Endothelial cell of umbilical vein (primary cell): ENCODE data around the gene MCM7. TPM values are rescaled to one million over a fixed set of nuclear protein-coding genes. Genes with fewer than 3 reads are reported as not detected.

ENCODE experiments used
- BruUV-seq: library from RNA; stranded (reverse); fragments of 400-500 nt; replicated peaks from 2 replicates; lab custom pipeline; 2021; lab: Mats Ljungman, UMichigan
- CTCF ChIA-PET: fragments of 300-600, 350-600 bp; sonication (Branson Sonifier 250); formaldehyde crosslinking; loops from one replicate; lab custom pipeline; 2021; ENCODE audit warnings: antibody characterized with exemption, inconsistent platforms; lab: Charles Lee
- POLR2A ChIA-PET: fragments of 300-600, 350-600 bp; sonication (Branson Sonifier 250); formaldehyde crosslinking; loops from one replicate; lab custom pipeline; 2021; ENCODE audit warnings: antibody characterized with exemption, inconsistent platforms; lab: Charles Lee
- DNase-seq: peaks from one replicate; pipeline ENCODE4 v3.0.0-alpha.2; 2011; ENCODE audit warnings: low read depth, low spot score
- FAIRE-seq: peaks from 2 replicates; lab custom pipeline; 2011; peaks lifted over from hg19 to GRCh38; lab: Jason Lieb, UNC
- H2AFZ ChIP-seq: 2 replicates; pipeline ENCODE4 v1.6.0; 2012; ENCODE audit warnings: low read depth, low read length, control low read depth, inconsistent platforms
- H3K27ac ChIP-seq: 2 replicates; pipeline ENCODE4 v1.5.1; 2011; ENCODE audit warnings: low read depth, mild to moderate bottlenecking, control low read depth, low read length, moderate library complexity; ENCODE audit not compliant: insufficient read depth
- H3K27me3 ChIP-seq, 2 experiments: 2 replicates each; pipeline versions ENCODE4 v1.6.0 to v1.6.1; 2011; ENCODE audit warnings: low read length in 2 of 2, mixed read lengths in 1 of 2; ENCODE audit not compliant: control insufficient read depth in 2 of 2, insufficient read depth in 2 of 2
- H3K36me3 ChIP-seq, 2 experiments: 2 replicates in 1 of 2; 3 replicates in 1 of 2; pipeline ENCODE4 v1.5.1; 2011; ENCODE audit warnings: low read length in 2 of 2, mild to moderate bottlenecking in 1 of 2, moderate library complexity in 1 of 2; ENCODE audit not compliant: control insufficient read depth in 2 of 2, insufficient read depth in 2 of 2; ENCODE audit errors: extremely low read depth in 1 of 2
- H3K4me1 ChIP-seq: 3 replicates; pipeline ENCODE4 v1.5.1; 2011; ENCODE audit warnings: mild to moderate bottlenecking, low read length; ENCODE audit not compliant: control insufficient read depth, insufficient read depth; ENCODE audit errors: extremely low read depth
- H3K4me2 ChIP-seq: 2 replicates; pipeline ENCODE4 v1.6.1; 2011; ENCODE audit warnings: low read length, control low read depth, mixed read lengths; ENCODE audit not compliant: insufficient read depth
- H3K4me3 ChIP-seq, 3 experiments: fragments of 200-600 bp in 1 of 3; sonication (generic), shearing (Covaris generic) in 1 of 3; replicated peaks in 1 of 3; 2 replicates each; pipeline ENCODE4 v1.5.1; 2011 to 2016; ENCODE audit warnings: control low read depth in 3 of 3, low read length in 3 of 3, mild to moderate bottlenecking in 2 of 3, inconsistent platforms in 1 of 3, low read depth in 1 of 3, moderate library complexity in 1 of 3; ENCODE audit not compliant: insufficient read depth in 1 of 3
- H3K79me2 ChIP-seq: 2 replicates; pipeline ENCODE4 v1.6.0; 2012; ENCODE audit warnings: low read length, inconsistent platforms; ENCODE audit not compliant: control insufficient read depth, insufficient read depth
- H3K9ac ChIP-seq: replicated peaks from 2 replicates; pipeline ENCODE3; 2011; ENCODE audit warnings: low read length, control low read depth; ENCODE audit not compliant: insufficient read depth; ENCODE audit errors: extremely low read depth
- H3K9me1 ChIP-seq: replicated peaks from 3 replicates; pipeline ENCODE4 v1.6.0; 2011; ENCODE audit warnings: mild to moderate bottlenecking, low read length; ENCODE audit not compliant: control insufficient read depth, insufficient read depth; ENCODE audit errors: extremely low read depth
- H3K9me3 ChIP-seq: replicated peaks from 2 replicates; pipeline ENCODE4 v1.5.1; 2012; ENCODE audit warnings: low read length, inconsistent platforms; ENCODE audit not compliant: control insufficient read depth, insufficient read depth
- H4K20me1 ChIP-seq: replicated peaks from 2 replicates; pipeline ENCODE3; 2011; ENCODE audit warnings: mild to moderate bottlenecking, low read length; ENCODE audit not compliant: control insufficient read depth, insufficient read depth; ENCODE audit errors: extremely low read depth
- CTCF ChIP-seq, 2 donors: IDR thresholded peaks; 1 replicate in 1 of 2; 2 replicates in 1 of 2; pipeline ENCODE4 v1.5.1; 2011; ENCODE audit warnings: low read length in 2 of 2, mild to moderate bottlenecking in 2 of 2, moderate library complexity in 2 of 2, control low read depth in 1 of 2, inconsistent platforms in 1 of 2, low read depth in 1 of 2; ENCODE audit not compliant: insufficient read depth in 1 of 2; ENCODE audit errors: extremely low read depth in 1 of 2
- FOS ChIP-seq: IDR thresholded peaks from 2 replicates; pipeline ENCODE4 v1.6.1; 2011; ENCODE audit warnings: mild to moderate bottlenecking, low read length, moderate library complexity, borderline replicate concordance; ENCODE audit not compliant: insufficient read depth
- POLR2A ChIP-seq: IDR thresholded peaks from 2 replicates; pipeline ENCODE4 v1.6.1; 2012; ENCODE audit warnings: low read depth, mild to moderate bottlenecking, control low read depth, low read length
- POLR2AphosphoS5 ChIP-seq: IDR thresholded peaks from 2 replicates; pipeline ENCODE4 v1.6.1; 2012; ENCODE audit warnings: low read depth, mild to moderate bottlenecking, control low read depth, low read length, moderate library complexity; ENCODE audit not compliant: insufficient read depth
- dilution Hi-C: fragments of 300-500 bp; cut with MboI; formaldehyde crosslinking; loops from one replicate; pipeline ENCODE4 v1.15.0; 2019; ENCODE audit warnings: low sequenced_read_pairs; ENCODE audit not compliant: extremely low pct_ligation_motif_present
- intact Hi-C: fragments of 100-400 bp; cut with micrococcal nuclease; formaldehyde crosslinking; loops from one replicate; pipeline ENCODE4 v1.10.0; 2022
- polyA plus RNA-seq, 4 experiments: library from polyadenylated mRNA; depleted of rRNA in 3 of 4; stranded (reverse) in 3 of 4; unstranded in 1 of 4; fragments of >200 nt; gene quantifications; 2 replicates each; pipeline versions ENCODE4 v1.2.1 to v1.2.3, GENCODE V29; 2011 to 2012; ENCODE audit warnings: missing spikeins in 1 of 4
- total RNA-seq: library from RNA; stranded (reverse); gene quantifications from 2 replicates; pipeline ENCODE4 v1.2.3, GENCODE V29; 2021
- TF ChIP-seq, protein P1 (sequence below): IDR thresholded peaks from 2 replicates; pipeline ENCODE4 v1.6.1; 2011; ENCODE audit not compliant: insufficient read depth, insufficient read length

Gene MCM7
- total and polyA plus RNA-seq, 2 donors (not counting 3 experiments of a cell fraction or from before 2014, with no cell fraction given), result 156 to 187 TPM

- FAIRE-seq, result no peak
- Histone ChIP-seq H3K4me1 (peaks cover 11% of the 10 kb centered on the region), H3K27me3 (no peaks in the 10 kb centered on the region), H3K9me1 (no peaks in the 10 kb centered on the region), H2AFZ (peak overlapping the region; percentile 96), H3K4me3 (peak overlapping the region; percentile 86 to 96 (median 93)), H3K79me2 (no peaks in the 10 kb centered on the region), H3K9ac (peak overlapping the region; percentile 99), H3K4me2 (peak overlapping the region; percentile 89), H4K20me1 (no peaks in the 10 kb centered on the region), H3K9me3 (no peaks in the 10 kb centered on the region), H3K27ac (peak overlapping the region; percentile 94), H3K36me3 (peaks cover 0 to 2% of the 10 kb centered on the region in 2 experiments)
- no peak for DNase-seq
- POLR2A ChIA-PET, result interaction anchor here (0.7 kb wide), 1 partner anchor 303 kb away, joined by 3 read pairs; the partner anchor contains the start of gene MEPCE
- TSS peak; percentile 73 for BruUV-seq
- intact Hi-C loops (loop anchor here (2.0 to 5.0 kb wide), 2 partner anchors 40 to 134 kb away; no protein-coding TSS in a partner anchor), dilution Hi-C loops (no loop called here)
- CTCF ChIA-PET, result interaction anchor here (0.9 to 1.3 kb wide), 4 partner anchors 25 to 135 kb away, joined by 3 to 6 read pairs (median 4); partner anchors contain the start of genes AP4M1 and MCM7
- TF ChIP-seq, protein P1, sequence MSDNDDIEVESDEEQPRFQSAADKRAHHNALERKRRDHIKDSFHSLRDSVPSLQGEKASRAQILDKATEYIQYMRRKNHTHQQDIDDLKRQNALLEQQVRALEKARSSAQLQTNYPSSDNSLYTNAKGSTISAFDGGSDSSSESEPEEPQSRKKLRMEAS, result no peak
- TF ChIP-seq POLR2A (no peak), POLR2AphosphoS5 (no peak), CTCF (IDR thresholded peaks at IDR 0.05; ENCODE audit: extremely low read depth in 1 of 2, insufficient read depth in 1 of 2, low read depth in 1 of 2, low read length in 2 of 2) (no peak), FOS (no peak)
Measured at GRCh38 chr7:100126239-100126930, 25.2 kb upstream of the MCM7 start.
